Endodermal cell (in vitro differentiated cells): ENCODE data around the gene FAM181A. TPM values are rescaled to one million over a fixed set of nuclear protein-coding genes. Genes with fewer than 3 reads are reported as not detected.

Experiments used
- DNase-seq: peaks from one replicate; pipeline ENCODE4 v3.0.0-alpha.2; 2017
- H3K27ac ChIP-seq: 2 replicates; pipeline ENCODE4 v1.5.1; 2013; ENCODE audit warnings: mild to moderate bottlenecking, low read depth, low read length, moderate library complexity
- H3K27me3 ChIP-seq: 2 replicates; pipeline ENCODE4 v1.6.1; 2013; ENCODE audit warnings: mild to moderate bottlenecking, low read length, moderate library complexity; ENCODE audit not compliant: insufficient read depth, control insufficient read depth, poor library complexity, severe bottlenecking
- H3K36me3 ChIP-seq: 2 replicates; pipeline ENCODE4 v1.7.0; 2013; ENCODE audit warnings: mild to moderate bottlenecking, low read length, moderate library complexity; ENCODE audit not compliant: control insufficient read depth, insufficient read depth
- H3K4me1 ChIP-seq: one replicate; pipeline ENCODE4 v1.7.0; 2013; ENCODE audit warnings: low read length; ENCODE audit not compliant: control insufficient read depth, insufficient read depth
- H3K4me3 ChIP-seq: 2 replicates; pipeline ENCODE4 v1.5.1; 2013; ENCODE audit warnings: mild to moderate bottlenecking, low read length, moderate library complexity
- H3K9ac ChIP-seq: 2 replicates; pipeline ENCODE4 v1.6.1; 2013; ENCODE audit warnings: mild to moderate bottlenecking, low read length, moderate library complexity; ENCODE audit not compliant: poor library complexity, severe bottlenecking; ENCODE audit errors: extremely low read depth
- H3K9me3 ChIP-seq: 2 replicates; pipeline ENCODE4 v1.6.1; 2013; ENCODE audit warnings: mild to moderate bottlenecking, low read length, moderate library complexity; ENCODE audit not compliant: control insufficient read depth
- H3K27ac Mint-ChIP-seq: 2 replicates; pipeline ENCODE4 v1.8.0; 2020; ENCODE audit warnings: mixed read lengths
- H3K27me3 Mint-ChIP-seq: 2 replicates; pipeline ENCODE4 v1.8.0; 2021; ENCODE audit warnings: mild to moderate bottlenecking, mixed read lengths; ENCODE audit not compliant: insufficient read depth
- H3K36me3 Mint-ChIP-seq: 2 replicates; pipeline ENCODE4 v1.8.0; 2020; ENCODE audit warnings: low read depth, mixed read lengths
- H3K4me1 Mint-ChIP-seq: 2 replicates; pipeline ENCODE4 v1.8.0; 2020; ENCODE audit warnings: mixed read lengths
- H3K4me3 Mint-ChIP-seq: 2 replicates; pipeline ENCODE4 v1.8.0; 2020; ENCODE audit warnings: mild to moderate bottlenecking, moderate library complexity, mixed read lengths
- H3K9me3 Mint-ChIP-seq: 2 replicates; pipeline ENCODE4 v1.8.0; 2020; ENCODE audit warnings: mild to moderate bottlenecking, mixed read lengths
- WGBS, 2 experiments: methylation state at CpG; one replicate each; pipeline versions ENCODE4 v1.1.5 to v1.1.7; 2013; ENCODE audit warnings: missing lambda C conversion rate in 2 of 2, mixed read lengths in 1 of 2; ENCODE audit not compliant: insufficient coverage in 1 of 2, insufficient read length in 1 of 2; 5-methylcytosine and 5-hydroxymethylcytosine counted together
- total RNA-seq, 2 donors: library from RNA; stranded (reverse); fragmentation: NEBNext Ultra II Directional in 1 of 2; extraction: Animal tissue kit (Norgen Biotek cat#: 25700) in 1 of 2; gene quantifications; 2 replicates in 1 of 2; 3 replicates in 1 of 2; pipeline ENCODE4 v1.2.1, GENCODE V29; 2021
- TF ChIP-seq, protein P1 (sequence below): fragments of 200-600 bp; sonication (generic); conservative IDR thresholded peaks from 2 replicates; pipeline ENCODE4 v1.5.0; 2021; ENCODE audit warnings: antibody characterized with exemption, mild to moderate bottlenecking

FAM181A gene
- total RNA-seq, 2 donors from 2014 or later: not detected

DNA sequence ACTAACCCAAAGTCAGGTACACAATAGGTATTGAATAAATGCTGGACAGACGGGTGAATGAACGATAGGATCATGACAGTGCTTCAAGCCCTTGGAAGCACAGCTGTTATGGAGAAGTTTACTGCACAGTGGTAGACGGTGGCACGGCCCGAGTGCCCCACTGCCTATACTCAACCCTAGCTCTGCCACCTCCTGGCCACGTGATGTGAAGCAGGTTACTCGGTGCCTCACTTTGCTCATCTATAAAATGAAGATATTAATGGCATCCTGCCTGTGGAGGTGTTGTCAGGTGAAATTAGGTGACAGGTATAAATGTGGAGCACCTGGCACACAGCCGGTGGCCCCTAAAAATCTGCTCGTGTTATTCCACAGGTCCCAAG lies 43.4 kb downstream of the FAM181A start:
- Mint-ChIP-seq H3K9me3 (no peaks in the 10 kb centered on the region), H3K4me3 (no peak overlapping the region), H3K36me3 (no peaks in the 10 kb centered on the region), H3K4me1 (no peaks in the 10 kb centered on the region), H3K27ac (no peak overlapping the region), H3K27me3 (peaks cover 9% of the 10 kb centered on the region)
- H3K9ac ChIP-seq: no peak overlapping the region
- H3K9me3 ChIP-seq: no peaks in the 10 kb centered on the region
- 67 to 91% methylated on average over 4 to 9 of the region's 9 CpGs for WGBS, 2 experiments
- H3K36me3 ChIP-seq: no peaks in the 10 kb centered on the region
- TF ChIP-seq, protein P1, sequence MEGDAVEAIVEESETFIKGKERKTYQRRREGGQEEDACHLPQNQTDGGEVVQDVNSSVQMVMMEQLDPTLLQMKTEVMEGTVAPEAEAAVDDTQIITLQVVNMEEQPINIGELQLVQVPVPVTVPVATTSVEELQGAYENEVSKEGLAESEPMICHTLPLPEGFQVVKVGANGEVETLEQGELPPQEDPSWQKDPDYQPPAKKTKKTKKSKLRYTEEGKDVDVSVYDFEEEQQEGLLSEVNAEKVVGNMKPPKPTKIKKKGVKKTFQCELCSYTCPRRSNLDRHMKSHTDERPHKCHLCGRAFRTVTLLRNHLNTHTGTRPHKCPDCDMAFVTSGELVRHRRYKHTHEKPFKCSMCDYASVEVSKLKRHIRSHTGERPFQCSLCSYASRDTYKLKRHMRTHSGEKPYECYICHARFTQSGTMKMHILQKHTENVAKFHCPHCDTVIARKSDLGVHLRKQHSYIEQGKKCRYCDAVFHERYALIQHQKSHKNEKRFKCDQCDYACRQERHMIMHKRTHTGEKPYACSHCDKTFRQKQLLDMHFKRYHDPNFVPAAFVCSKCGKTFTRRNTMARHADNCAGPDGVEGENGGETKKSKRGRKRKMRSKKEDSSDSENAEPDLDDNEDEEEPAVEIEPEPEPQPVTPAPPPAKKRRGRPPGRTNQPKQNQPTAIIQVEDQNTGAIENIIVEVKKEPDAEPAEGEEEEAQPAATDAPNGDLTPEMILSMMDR: peak; percentile 67
- H3K4me3 ChIP-seq: no peak overlapping the region
- H3K27ac ChIP-seq: no peak overlapping the region
- no peaks in the 10 kb centered on the region for H3K4me1 ChIP-seq
- H3K27me3 ChIP-seq: no peaks in the 10 kb centered on the region
- DNase-seq: no peak

GRCh38 chr14:93970965-93971634 lies 44.0 kb downstream of the FAM181A start:
- no peak overlapping the region for H3K27ac ChIP-seq
- no peaks in the 10 kb centered on the region for H3K9me3 ChIP-seq
- no peak for DNase-seq
- Mint-ChIP-seq H3K27ac (no peak overlapping the region), H3K36me3 (no peaks in the 10 kb centered on the region), H3K9me3 (no peaks in the 10 kb centered on the region), H3K4me3 (no peak overlapping the region), H3K27me3 (peaks cover 9% of the 10 kb centered on the region), H3K4me1 (no peaks in the 10 kb centered on the region)
- 86 to 88% methylated on average over 11 to 15 of the region's 15 CpGs for WGBS, 2 experiments
- no peaks in the 10 kb centered on the region for H3K4me1 ChIP-seq
- TF ChIP-seq, protein P1: peak; percentile 1
- no peaks in the 10 kb centered on the region for H3K27me3 ChIP-seq
- no peak overlapping the region for H3K9ac ChIP-seq
- H3K36me3 ChIP-seq: no peaks in the 10 kb centered on the region
- no peak overlapping the region for H3K4me3 ChIP-seq

DNA sequence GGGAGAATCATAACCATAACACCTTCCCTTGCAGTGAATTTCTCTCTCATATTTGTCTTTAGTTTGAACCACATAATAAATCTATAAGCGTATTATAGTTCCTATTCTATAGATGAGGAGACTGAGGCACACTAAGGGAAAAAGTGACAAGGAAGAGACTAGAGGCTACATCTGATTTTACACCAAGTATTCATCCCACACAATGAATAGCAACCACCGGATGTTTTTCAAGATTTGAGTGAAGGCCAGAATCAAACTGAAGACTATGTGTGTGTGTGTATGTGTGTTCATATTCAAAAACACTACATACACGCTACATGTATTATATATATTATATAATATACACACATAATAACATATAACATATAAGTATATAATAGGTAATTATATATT lies 44.5 kb downstream of the FAM181A start:
- Histone ChIP-seq H3K4me3 (no peak overlapping the region), H3K4me1 (no peaks in the 10 kb centered on the region), H3K27ac (no peak overlapping the region), H3K27me3 (no peaks in the 10 kb centered on the region), H3K9ac (no peak overlapping the region), H3K9me3 (no peaks in the 10 kb centered on the region), H3K36me3 (no peaks in the 10 kb centered on the region)
- H3K4me1 Mint-ChIP-seq: no peaks in the 10 kb centered on the region
- no peaks in the 10 kb centered on the region for H3K9me3 Mint-ChIP-seq
- H3K36me3 Mint-ChIP-seq: no peaks in the 10 kb centered on the region
- no peak overlapping the region for H3K27ac Mint-ChIP-seq
- WGBS, 2 experiments: no CpG with 5 or more reads among the region's 3 CpGs
- TF ChIP-seq, protein P1: no peak
- DNase-seq: no peak
- peaks cover 9% of the 10 kb centered on the region for H3K27me3 Mint-ChIP-seq
- H3K4me3 Mint-ChIP-seq: no peak overlapping the region
